K562 (cell line): ENCODE measurements around the gene NUP107. TPM values are rescaled to one million over a fixed set of nuclear protein-coding genes. Genes with fewer than 3 reads are reported as not detected.

Experiments
- ADNP ChIP-seq: fragments of 200-800 bp; sonication (Bioruptor generic); IDR thresholded peaks from 2 replicates; pipeline ENCODE4 v1.6.1; 2016; ENCODE audit warnings: missing genetic modification characterization, missing compliant biosample characterization
- ETV5 ChIP-seq: sonication (generic); formaldehyde crosslinking; IDR thresholded peaks from 2 replicates; pipeline ENCODE4 v1.4.0; 2020; ENCODE audit warnings: low read depth, mild to moderate bottlenecking, missing genetic modification reagents
- FOXJ3 ChIP-seq: sonication (generic); formaldehyde crosslinking; IDR thresholded peaks from 2 replicates; pipeline ENCODE4 v1.4.0; 2020; ENCODE audit warnings: mild to moderate bottlenecking, missing genetic modification reagents
- FOXK2 ChIP-seq, 2 experiments: fragments of 450-650 bp; IDR thresholded peaks in 1 of 2; conservative IDR thresholded peaks in 1 of 2; 2 replicates each; pipeline ENCODE4 v1.6.1; 2016; ENCODE audit warnings: low read depth in 2 of 2, mild to moderate bottlenecking in 1 of 2
- FUS ChIP-seq: fragments of 200-400 bp; formaldehyde crosslinking; optimal IDR thresholded peaks from 2 replicates; pipeline ENCODE3; 2017; ENCODE audit warnings: low read depth, low read length
- GTF2B ChIP-seq: IDR thresholded peaks from 2 replicates; pipeline ENCODE4 v1.6.1; 2011; ENCODE audit not compliant: insufficient read length; ENCODE audit errors: extremely low read depth
- HNRNPL ChIP-seq: fragments of 200-400 bp; formaldehyde crosslinking; IDR thresholded peaks from 2 replicates; pipeline ENCODE4 v1.6.1; 2017; ENCODE audit warnings: low read depth, mild to moderate bottlenecking, low read length
- HOXB6 ChIP-seq: fragments of 250-450 bp; sonication (Bioruptor Pico); IDR thresholded peaks from 2 replicates; pipeline ENCODE4 v1.5.1; 2022; ENCODE audit warnings: mild to moderate bottlenecking, borderline replicate concordance
- KAT2B ChIP-seq: IDR thresholded peaks from one replicate; pipeline ENCODE4 v1.6.1; 2012; ENCODE audit warnings: low read depth, mild to moderate bottlenecking, control low read depth, inconsistent platforms, low read length, moderate library complexity
- KHSRP ChIP-seq: fragments of 450-650 bp; IDR thresholded peaks from 2 replicates; pipeline ENCODE4 v1.6.1; 2017
- MYBL2 ChIP-seq, 2 experiments: fragments of 450-650 bp in 1 of 2; sonication (generic) in 1 of 2; formaldehyde crosslinking in 1 of 2; IDR thresholded peaks; 2 replicates each; pipeline versions ENCODE4 v1.6.1 to v1.8.1; 2017 to 2022; ENCODE audit warnings: borderline replicate concordance in 1 of 2, inconsistent platforms in 1 of 2, low read depth in 1 of 2, mild to moderate bottlenecking in 1 of 2, missing genetic modification reagents in 1 of 2, moderate library complexity in 1 of 2
- NFXL1 ChIP-seq: fragments of 450-650 bp; formaldehyde crosslinking; IDR thresholded peaks from 2 replicates; pipeline ENCODE4 v1.4.0; 2021; ENCODE audit warnings: mild to moderate bottlenecking
- POLR2G ChIP-seq: fragments of 200-400 bp; formaldehyde crosslinking; IDR thresholded peaks from 2 replicates; pipeline ENCODE4 v1.6.1; 2017; ENCODE audit warnings: low read depth, mild to moderate bottlenecking, antibody characterized with exemption, low read length, moderate library complexity
- RBM25 ChIP-seq: fragments of 200-400 bp; formaldehyde crosslinking; IDR thresholded peaks from 2 replicates; pipeline ENCODE4 v1.6.1; 2018; ENCODE audit warnings: low read length, low read depth, moderate library complexity; ENCODE audit not compliant: severe bottlenecking
- SAFB2 ChIP-seq: fragments of 200-400 bp; formaldehyde crosslinking; IDR thresholded peaks from 2 replicates; pipeline ENCODE4 v1.6.1; 2018; ENCODE audit warnings: borderline replicate concordance, low read length, low read depth, moderate library complexity; ENCODE audit not compliant: severe bottlenecking
- SIRT6 ChIP-seq: IDR thresholded peaks from one replicate; pipeline ENCODE4 v1.6.1; 2012; ENCODE audit warnings: low read depth, mild to moderate bottlenecking, control low read depth, inconsistent platforms, low read length, moderate library complexity
- SMARCC2 ChIP-seq: fragments of 450-650 bp; IDR thresholded peaks from 2 replicates; pipeline ENCODE4 v1.6.1; 2017; ENCODE audit warnings: antibody characterized with exemption, moderate library complexity, mild to moderate bottlenecking, low read depth
- SOX6 ChIP-seq: fragments of 450-650 bp; IDR thresholded peaks from 2 replicates; pipeline ENCODE4 v1.6.1; 2014; ENCODE audit warnings: mild to moderate bottlenecking
- SRSF9 ChIP-seq: fragments of 200-400 bp; formaldehyde crosslinking; IDR thresholded peaks from 2 replicates; pipeline ENCODE4 v1.6.1; 2017; ENCODE audit warnings: low read depth, low read length, borderline replicate concordance
- U2AF1 ChIP-seq: fragments of 200-400 bp; formaldehyde crosslinking; optimal IDR thresholded peaks from 2 replicates; pipeline ENCODE3; 2017; ENCODE audit warnings: mild to moderate bottlenecking, low read depth, low read length, moderate library complexity
- ZNF121 ChIP-seq: sonication (generic); formaldehyde crosslinking; conservative IDR thresholded peaks from 2 replicates; pipeline ENCODE4 v1.8.0; 2022; ENCODE audit warnings: missing genetic modification reagents
- ZNF696 ChIP-seq: fragments of 250-450 bp; sonication (Bioruptor Pico); conservative IDR thresholded peaks from 2 replicates; pipeline ENCODE4 v1.4.0; 2020; ENCODE audit warnings: mild to moderate bottlenecking, moderate library complexity
- ZSCAN29 ChIP-seq: fragments of 450-650 bp; IDR thresholded peaks from 2 replicates; pipeline ENCODE4 v1.6.1; 2017
- polyA plus RNA-seq, 8 experiments: library from polyadenylated mRNA; depleted of rRNA in 4 of 8; stranded (reverse) in 5 of 8; unstranded in 3 of 8; fragments of >200 nt; fragmentation: Nextera tagmentation in 2 of 8; fragmentation: Illumina TruSeq in 1 of 8; extraction: Ambion mirVana in 2 of 8; extraction: Trizol in 1 of 8; gene quantifications; 2 replicates each; pipeline versions ENCODE4 v1.2.1 to v1.2.3, GENCODE V29; 2011 to 2014; ENCODE audit warnings: inconsistent platforms in 1 of 8, missing spikeins in 1 of 8
- total RNA-seq, 7 experiments: library from RNA; depleted of rRNA in 6 of 7; stranded (reverse); fragments of >200 nt in 6 of 7; fragmentation: Illumina TruSeq in 2 of 7; extraction: Trizol in 2 of 7; gene quantifications; 2 replicates each; pipeline versions ENCODE4 v1.2.1 to v1.2.3, GENCODE V29; 2011 to 2021; ENCODE audit warnings: low replicate concordance in 1 of 7
- TF ChIP-seq, protein P1 (sequence below): sonication (generic); formaldehyde crosslinking; IDR thresholded peaks from 2 replicates; pipeline ENCODE4 v1.8.1; 2023; ENCODE audit warnings: mild to moderate bottlenecking, missing genetic modification reagents
- TF ChIP-seq, protein P2 (sequence below): fragments of 450-650 bp; IDR thresholded peaks from 2 replicates; pipeline ENCODE4 v1.6.1; 2016; ENCODE audit warnings: missing biosample characterization, missing genetic modification characterization
- TF ChIP-seq, protein P3 (sequence below): fragments of 250-450 bp; sonication (Bioruptor Pico); IDR thresholded peaks from 2 replicates; pipeline ENCODE4 v1.5.0; 2021

Gene NUP107
- total and polyA plus RNA-seq, 9 of the 15 experiments (the other 6 are each of a cell fraction or from before 2014, with no cell fraction given) = 129 to 277 (median 199) TPM

DNA sequence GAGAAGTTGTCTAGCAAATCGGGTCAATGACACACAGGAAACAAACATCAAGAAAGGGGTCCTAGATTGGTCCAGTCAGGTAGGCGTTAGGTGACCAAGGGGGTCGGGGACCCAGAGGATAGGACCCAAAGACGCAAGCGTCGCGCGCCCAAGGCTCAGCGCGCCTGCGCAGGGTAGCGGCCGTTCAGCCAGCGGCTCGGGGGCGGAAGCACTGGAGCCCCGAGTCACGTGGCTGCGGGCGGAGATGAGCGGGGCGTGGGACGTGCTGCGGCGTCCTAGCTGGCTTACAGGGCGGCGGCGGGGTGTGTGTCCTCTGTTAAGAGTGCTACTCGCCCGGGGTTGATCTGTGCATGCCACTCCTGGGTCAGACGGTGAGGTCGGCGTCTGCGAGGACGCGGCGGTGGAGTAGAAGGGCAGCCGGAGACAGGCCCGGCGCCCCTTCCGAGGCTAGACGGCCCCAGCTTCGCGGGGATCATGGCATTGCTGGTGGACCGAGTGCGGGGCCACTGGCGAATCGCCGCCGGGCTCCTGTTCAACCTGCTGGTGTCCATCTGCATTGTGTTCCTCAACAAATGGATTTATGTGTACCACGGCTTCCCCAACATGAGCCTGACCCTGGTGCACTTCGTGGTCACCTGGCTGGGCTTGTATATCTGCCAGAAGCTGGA, 59.3 kb downstream of the NUP107 start, which contains the start of gene SLC35E3 (continued):
- TF ChIP-seq GTF2B = no peak
- TF ChIP-seq, protein P1, sequence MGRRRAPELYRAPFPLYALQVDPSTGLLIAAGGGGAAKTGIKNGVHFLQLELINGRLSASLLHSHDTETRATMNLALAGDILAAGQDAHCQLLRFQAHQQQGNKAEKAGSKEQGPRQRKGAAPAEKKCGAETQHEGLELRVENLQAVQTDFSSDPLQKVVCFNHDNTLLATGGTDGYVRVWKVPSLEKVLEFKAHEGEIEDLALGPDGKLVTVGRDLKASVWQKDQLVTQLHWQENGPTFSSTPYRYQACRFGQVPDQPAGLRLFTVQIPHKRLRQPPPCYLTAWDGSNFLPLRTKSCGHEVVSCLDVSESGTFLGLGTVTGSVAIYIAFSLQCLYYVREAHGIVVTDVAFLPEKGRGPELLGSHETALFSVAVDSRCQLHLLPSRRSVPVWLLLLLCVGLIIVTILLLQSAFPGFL = no peak
- TF ChIP-seq SMARCC2 = no peak
- no peak for TF ChIP-seq ZSCAN29
- TF ChIP-seq, protein P2, sequence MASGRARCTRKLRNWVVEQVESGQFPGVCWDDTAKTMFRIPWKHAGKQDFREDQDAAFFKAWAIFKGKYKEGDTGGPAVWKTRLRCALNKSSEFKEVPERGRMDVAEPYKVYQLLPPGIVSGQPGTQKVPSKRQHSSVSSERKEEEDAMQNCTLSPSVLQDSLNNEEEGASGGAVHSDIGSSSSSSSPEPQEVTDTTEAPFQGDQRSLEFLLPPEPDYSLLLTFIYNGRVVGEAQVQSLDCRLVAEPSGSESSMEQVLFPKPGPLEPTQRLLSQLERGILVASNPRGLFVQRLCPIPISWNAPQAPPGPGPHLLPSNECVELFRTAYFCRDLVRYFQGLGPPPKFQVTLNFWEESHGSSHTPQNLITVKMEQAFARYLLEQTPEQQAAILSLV = no peak
- TF ChIP-seq RBM25 = no peak
- TF ChIP-seq SOX6 = no peak
- no peak for TF ChIP-seq FUS
- no peak for TF ChIP-seq MYBL2 (IDR thresholded peaks at IDR 0.05; ENCODE audit: low read depth)
- no peak for TF ChIP-seq MYBL2 (CRISPR knock-in tag; IDR thresholded peaks at IDR 0.05; ENCODE audit: borderline replicate concordance)
- TF ChIP-seq U2AF1 = no peak
- TF ChIP-seq HOXB6 (CRISPR knock-in tag) = no peak
- TF ChIP-seq ADNP (tag) = no peak
- peak; percentile 17; the same call in 1 of the 2 replicates for TF ChIP-seq HNRNPL
- TF ChIP-seq ZNF121 (CRISPR knock-in tag) = no peak
- TF ChIP-seq ZNF696 (CRISPR knock-in tag) = no peak
- TF ChIP-seq ETV5 (CRISPR knock-in tag) = no peak
- no peak for TF ChIP-seq SAFB2
- no peak for TF ChIP-seq SIRT6
- TF ChIP-seq POLR2G = peak; percentile 95
- no peak for TF ChIP-seq KHSRP
- no peak for TF ChIP-seq KAT2B
- TF ChIP-seq, protein P3, sequence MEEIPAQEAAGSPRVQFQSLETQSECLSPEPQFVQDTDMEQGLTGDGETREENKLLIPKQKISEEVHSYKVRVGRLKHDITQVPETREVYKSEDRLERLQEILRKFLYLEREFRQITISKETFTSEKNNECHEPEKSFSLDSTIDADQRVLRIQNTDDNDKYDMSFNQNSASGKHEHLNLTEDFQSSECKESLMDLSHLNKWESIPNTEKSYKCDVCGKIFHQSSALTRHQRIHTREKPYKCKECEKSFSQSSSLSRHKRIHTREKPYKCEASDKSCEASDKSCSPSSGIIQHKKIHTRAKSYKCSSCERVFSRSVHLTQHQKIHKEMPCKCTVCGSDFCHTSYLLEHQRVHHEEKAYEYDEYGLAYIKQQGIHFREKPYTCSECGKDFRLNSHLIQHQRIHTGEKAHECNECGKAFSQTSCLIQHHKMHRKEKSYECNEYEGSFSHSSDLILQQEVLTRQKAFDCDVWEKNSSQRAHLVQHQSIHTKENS (CRISPR knock-in tag) = no peak
- TF ChIP-seq FOXK2 (conservative IDR thresholded peaks at IDR 0.05 in 1 of 2, IDR thresholded peaks at IDR 0.05 in 1 of 2; ENCODE audit: low read depth in 2 of 2) = peak in 1 of 2 experiments; percentile 37; a peak in 1 of 4 replicates
- no peak for TF ChIP-seq NFXL1
- TF ChIP-seq SRSF9 = no peak
- TF ChIP-seq FOXJ3 (CRISPR knock-in tag) = no peak
